ENCODE results near the gene AKAP13.
"Not testable (repeated sequence)": the region's sequence is repeated elsewhere in the genome, so short reads cannot be mapped to it uniquely, and the experiment has no call there.

The AKAP13 gene

DNA sequence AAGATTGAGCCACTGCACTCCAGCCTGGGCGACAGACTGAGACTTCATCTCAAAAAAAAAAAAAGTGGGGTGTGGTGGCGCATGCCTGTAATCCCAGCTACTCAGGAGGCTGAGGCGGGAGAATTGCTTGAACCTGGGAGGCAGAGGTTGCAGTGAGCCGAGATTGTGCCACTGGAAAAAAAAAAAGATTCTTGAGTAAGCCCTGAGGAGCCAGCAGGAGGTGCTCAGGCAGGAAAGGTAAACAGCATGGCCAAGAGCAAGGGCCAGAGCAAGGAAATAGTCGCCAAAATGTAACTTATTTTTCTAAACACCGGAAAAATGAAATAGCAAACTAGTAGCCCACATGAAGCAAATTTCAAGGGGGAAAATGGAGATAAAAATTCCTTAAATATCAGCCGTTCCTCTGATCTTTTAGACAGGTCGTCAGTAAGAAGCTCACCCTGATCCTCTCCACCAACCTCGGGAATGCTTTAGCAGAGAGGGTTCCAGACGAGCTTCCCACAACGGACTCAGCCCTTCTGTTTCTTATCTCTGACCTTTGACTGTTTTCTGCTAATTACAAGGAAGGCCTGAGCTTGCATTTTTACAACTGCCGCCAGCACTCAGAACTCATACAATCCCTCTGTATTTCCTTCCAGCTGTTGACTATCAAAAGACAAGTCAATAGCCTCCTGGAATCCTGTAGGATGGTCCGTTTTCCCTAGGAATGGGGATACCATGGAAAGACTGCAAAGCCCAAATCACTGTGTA lies 45.0 kb upstream of the AKAP13 start:
- FAIRE-seq: no peak
- TF ChIP-seq, protein P1, sequence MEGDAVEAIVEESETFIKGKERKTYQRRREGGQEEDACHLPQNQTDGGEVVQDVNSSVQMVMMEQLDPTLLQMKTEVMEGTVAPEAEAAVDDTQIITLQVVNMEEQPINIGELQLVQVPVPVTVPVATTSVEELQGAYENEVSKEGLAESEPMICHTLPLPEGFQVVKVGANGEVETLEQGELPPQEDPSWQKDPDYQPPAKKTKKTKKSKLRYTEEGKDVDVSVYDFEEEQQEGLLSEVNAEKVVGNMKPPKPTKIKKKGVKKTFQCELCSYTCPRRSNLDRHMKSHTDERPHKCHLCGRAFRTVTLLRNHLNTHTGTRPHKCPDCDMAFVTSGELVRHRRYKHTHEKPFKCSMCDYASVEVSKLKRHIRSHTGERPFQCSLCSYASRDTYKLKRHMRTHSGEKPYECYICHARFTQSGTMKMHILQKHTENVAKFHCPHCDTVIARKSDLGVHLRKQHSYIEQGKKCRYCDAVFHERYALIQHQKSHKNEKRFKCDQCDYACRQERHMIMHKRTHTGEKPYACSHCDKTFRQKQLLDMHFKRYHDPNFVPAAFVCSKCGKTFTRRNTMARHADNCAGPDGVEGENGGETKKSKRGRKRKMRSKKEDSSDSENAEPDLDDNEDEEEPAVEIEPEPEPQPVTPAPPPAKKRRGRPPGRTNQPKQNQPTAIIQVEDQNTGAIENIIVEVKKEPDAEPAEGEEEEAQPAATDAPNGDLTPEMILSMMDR (IDR thresholded peaks at IDR 0.05; ENCODE audit: insufficient read depth, missing control alignments): no peak
- DNase-seq (ENCODE audit: insufficient read length, low spot score): no peak

DNA sequence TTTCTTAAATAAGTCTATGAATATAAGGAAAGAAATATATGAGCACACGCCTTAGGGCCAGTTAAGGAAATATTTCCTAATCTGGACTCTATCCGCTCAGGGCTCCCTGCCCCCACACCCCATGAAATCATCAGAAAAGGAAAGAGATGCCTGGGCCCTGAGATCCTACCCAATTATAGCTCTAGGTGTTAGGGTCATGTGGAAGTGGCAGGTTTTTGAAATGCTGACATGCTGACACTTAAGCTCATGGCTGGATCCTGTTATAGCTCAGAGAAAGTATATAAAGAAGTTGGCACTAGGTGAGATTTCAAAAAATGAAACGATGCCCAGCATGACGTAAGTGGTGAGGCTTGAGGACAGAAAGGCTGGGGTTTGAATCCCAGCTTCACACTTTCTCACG lies 43.5 kb upstream of the AKAP13 start:
- no peak for FAIRE-seq
- TF ChIP-seq, protein P1 (IDR thresholded peaks at IDR 0.05; ENCODE audit: insufficient read depth, missing control alignments): no peak
- DNase-seq (ENCODE audit: insufficient read length, low spot score): no peak

DNA sequence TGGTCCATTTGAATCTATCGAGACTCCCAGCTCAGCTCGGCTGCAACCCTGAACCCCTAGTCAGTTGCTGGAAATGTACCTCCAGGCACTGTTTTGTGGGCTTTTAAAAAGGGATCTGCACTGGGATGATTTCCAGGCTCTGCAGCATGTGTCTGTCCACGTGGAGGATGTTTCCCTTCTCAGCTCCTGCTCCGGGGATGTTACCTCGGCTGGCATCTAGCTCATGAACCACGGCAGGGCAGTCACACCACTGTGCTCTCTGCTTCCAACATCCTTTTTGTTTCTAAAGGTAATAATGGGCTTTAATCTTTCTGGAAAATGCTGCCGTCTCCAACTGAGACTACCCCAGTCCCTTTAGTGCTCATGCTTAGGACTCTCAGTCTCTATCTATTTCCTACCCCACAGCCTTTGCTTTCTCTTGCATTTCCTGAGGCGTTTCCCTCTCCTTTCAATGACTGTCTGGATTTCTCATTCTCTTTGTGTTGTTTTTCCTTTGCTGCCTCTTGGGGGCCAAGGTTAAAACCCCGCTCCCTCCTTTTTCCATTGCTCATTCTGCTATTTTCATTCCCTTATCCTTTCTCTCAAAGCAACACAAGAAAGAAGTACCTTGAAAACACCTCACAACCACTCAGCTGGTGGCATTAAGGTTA lies 42.9 kb upstream of the AKAP13 start:
- DNase-seq (ENCODE audit: insufficient read length, low spot score) (no peak), FAIRE-seq (no peak)
- TF ChIP-seq, protein P1 (IDR thresholded peaks at IDR 0.05; ENCODE audit: insufficient read depth, missing control alignments): no peak

DNA sequence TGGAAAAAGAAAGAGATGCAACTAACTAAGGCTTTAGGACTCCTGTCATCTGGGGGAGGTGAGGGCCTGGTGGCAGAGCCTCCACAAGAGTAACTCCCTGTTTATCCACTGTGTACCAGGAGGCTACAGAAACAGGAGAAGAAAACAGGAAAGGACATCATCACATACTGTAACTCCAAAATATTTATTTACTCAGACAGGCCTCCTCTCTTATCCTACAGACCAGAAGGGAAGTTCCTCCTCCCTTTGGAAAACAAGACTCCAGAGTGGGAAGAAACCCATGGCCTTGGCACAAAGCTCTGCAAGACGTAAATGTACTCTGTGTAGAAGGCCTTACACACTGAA lies 40.1 kb upstream of the AKAP13 start:
- TF ChIP-seq, protein P1 (IDR thresholded peaks at IDR 0.05; ENCODE audit: insufficient read depth, missing control alignments): no peak
- no peak for FAIRE-seq
- DNase-seq (ENCODE audit: insufficient read length, low spot score): no peak

DNA sequence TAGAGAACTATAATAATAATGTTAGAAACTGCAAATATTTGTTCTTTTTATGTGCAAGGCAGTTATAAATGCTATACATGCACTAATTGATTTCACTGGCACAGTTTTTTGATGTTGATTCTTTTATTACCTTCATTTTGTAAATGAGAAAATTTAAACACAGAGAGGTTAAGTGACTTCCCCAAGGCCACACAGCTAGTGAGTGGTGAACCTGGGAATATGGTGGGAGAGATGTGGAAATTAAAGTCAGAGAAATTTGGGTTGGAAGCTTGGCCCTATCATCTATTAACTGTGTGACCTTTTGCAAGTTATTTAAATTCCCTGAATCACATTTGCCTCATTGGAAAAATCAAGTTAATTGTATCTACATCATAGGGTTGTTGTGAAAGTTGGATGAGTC lies 39.6 kb upstream of the AKAP13 start:
- FAIRE-seq: no peak
- DNase-seq (ENCODE audit: insufficient read length, low spot score): no peak
- TF ChIP-seq, protein P1 (IDR thresholded peaks at IDR 0.05; ENCODE audit: insufficient read depth, missing control alignments): no peak

DNA sequence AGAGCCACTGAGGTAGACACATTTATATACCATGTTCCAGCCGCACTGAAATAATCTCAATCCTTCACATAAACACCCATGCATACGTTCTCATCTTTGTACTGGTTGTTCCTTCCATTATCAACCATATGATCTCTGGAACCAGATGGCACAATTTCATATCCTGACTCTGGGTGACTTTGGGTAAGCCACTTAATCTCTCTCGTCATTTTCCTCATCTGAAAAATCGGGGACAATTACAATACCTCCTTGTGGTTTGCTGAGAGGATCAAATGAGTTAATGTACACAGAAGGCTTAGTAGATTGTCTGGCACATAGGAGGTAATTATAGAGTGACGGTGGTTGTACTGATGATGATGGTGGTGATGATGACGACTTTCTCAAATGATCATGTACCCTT lies 38.2 kb upstream of the AKAP13 start:
- peak; percentile 55 for DNase-seq (ENCODE audit: insufficient read length, low spot score)
- not testable (repeated sequence) for FAIRE-seq

DNA sequence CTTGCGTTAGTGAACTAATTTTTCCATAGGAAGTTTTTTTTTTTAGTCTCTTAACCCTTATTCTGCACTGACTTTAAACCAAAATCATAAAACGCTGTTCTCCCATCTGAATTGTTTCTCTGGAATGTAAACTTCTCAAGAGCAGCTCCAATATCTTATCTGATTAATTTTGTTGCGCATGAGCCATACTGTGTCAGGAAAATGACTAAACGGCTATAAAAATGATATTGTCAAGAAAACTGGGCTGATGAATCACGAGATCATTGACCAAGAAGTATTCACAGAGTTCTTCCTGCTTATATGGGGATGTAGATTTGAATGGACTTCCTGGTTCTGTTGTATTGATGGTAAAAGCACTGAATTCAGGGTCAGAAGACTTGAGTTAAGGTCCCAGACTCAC lies 37.0 kb upstream of the AKAP13 start:
- FAIRE-seq; DNase-seq (ENCODE audit: insufficient read length, low spot score): not testable (repeated sequence)

DNA sequence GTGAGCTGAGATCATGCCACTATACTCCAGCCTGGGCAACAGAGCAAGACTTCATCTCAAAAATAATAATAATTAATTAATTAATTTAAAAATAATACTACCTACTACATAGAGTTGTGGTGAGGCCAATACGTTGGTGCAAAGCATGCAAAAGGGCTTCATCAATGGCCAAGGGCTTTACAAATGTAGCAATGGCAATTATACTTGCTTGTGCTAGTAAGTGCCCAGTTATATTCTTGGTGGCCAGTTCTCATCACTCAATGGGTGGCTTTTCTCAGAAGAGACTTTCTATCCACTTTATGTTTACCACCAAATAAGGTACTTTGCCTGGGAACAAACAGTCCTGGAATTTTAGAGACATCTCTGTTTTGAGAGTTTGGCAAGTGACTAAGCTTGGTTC lies 36.2 kb upstream of the AKAP13 start:
- DNase-seq (ENCODE audit: insufficient read length, low spot score); FAIRE-seq: not testable (repeated sequence)

DNA sequence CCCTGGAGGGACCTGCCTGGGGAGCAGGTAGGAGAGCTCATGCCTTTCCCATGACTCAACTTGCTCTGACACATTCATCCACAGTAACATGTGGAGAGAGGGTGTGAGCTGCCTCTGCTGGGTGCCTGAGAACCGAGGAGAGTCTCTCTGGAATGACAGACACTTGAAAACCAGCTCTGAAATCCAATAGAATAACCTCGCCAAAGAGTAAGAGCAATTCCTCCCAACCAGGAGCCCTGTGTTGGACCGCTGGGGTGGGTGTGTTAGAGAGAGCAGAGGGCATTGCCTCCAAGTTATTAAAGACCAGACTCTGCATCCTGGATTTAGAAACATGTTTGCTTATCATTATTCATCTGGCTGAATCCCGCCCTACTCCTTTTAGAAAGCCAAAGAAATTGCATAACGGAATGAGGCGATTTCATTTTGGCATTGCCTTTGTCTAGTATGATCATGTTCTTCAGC lies 35.7 kb upstream of the AKAP13 start:
- DNase-seq (ENCODE audit: insufficient read length, low spot score); FAIRE-seq: not testable (repeated sequence)

DNA sequence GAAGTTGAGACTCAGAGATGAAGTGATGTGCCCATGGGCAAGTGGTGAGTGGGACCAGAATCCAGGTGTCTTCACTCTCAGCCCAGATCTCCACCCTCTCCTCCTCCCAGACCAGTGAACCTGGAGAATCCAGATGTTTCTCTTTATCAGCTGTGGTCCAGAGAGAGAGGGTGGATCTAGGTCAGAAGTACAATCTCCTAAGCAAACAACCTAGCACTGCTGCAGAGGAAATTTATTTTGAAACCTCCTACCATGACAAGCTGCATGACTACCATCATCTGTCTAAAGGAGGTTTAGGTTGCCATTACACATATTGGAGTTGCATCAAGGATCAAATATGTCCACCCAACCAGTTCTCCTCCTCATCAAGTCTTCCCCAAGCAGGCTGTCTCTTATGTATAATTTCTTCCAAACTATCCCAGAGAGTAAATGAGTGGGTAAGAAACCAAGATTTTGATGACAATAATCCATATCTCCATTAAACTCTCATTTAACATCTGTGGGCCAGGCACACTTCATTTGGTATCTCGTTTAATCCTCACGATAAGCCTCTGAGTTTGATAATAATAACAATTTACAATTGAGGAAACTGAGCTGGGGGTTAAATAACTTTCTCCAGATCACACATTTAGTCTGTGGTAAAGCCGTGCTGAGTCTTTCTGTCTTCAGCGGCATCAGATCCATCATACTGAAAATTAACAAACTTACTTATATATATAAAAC lies 35.0 kb upstream of the AKAP13 start:
- DNase-seq (ENCODE audit: insufficient read length, low spot score); FAIRE-seq: not testable (repeated sequence)

DNA sequence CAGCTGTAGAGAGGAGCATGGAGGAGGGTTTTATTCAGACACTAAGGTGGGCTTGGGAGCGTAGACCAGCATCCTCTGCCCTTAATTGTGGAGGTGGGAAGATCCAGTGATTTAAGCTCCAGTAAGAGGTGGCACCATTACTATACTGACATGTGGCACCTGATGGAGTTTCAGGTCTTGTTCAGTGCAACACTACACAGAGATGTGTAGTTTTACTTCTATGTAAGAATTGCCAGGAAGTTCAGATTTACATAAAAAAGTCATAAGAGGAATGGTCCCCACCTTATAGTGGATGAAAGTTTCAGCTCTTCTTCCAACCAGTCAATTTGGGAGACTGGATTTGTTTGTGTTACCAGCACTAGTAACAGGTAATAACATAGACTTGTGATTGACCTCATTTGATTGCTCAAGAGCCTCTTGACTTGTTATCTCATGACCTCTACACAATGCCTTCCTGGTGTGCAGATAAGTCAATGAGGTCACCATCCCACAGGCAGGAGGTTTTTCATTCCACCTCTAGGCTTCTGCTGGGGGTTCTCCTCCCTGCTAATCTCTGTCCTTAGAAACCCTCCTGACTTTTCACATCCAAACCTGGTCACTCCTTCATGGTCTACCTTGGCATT lies 33.8 kb upstream of the AKAP13 start:
- not testable (repeated sequence) for FAIRE-seq; DNase-seq (ENCODE audit: insufficient read length, low spot score)

DNA sequence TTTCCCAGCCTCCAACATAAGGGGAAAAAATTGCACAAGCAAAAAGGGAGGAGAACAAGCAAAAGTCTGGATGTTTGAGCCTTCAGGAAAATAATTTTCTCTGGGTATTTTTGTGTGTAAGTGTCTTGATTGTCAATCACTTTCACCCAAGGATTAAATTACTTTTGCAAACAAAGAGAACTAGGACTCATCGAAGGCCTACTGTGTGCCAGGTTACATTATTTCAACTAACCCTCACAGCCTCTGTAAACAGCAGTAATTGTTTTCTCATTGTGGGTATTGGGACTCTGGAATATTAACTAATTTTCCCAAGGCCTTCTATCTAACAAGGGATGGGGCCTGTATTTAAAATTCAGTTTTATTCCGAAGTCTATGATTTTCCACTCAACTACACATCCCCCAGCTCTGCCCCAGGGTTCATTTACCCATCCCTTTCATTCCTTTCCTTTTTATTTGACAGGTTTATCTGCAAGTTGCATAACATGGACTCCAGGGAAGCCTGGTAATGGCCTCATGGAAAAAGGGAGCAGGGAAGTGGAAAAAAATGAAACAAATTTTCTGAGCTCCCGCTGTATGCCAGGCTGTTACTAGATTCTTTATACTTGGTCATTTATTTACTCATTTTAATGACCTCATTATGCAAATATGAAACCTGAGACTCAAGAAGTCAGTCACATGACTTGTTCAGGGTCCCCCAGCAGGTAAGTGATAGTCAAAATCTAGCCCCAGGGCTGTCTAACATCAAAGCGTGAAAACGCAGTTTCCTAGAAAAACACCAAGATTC lies 32.9 kb upstream of the AKAP13 start:
- FAIRE-seq; DNase-seq (ENCODE audit: insufficient read length, low spot score): not testable (repeated sequence)

Measured in D721Med (cell line).